GM19468 (cell line): ENCODE measurements around the gene MGP.

ENCODE experiments used
- ATAC-seq: cut with Tn5 transposase; IDR thresholded peaks from one replicate; pipeline ENCODE4 v1.9.1; 2021; ENCODE audit warnings: mild to moderate bottlenecking, moderate library complexity, moderate number of reproducible peaks; ENCODE audit not compliant: unreplicated experiment; ENCODE audit errors: extremely low read depth

MGP gene

GRCh38 chr12:14871247-14871646 lies 14.4 kb downstream of the MGP start:
- no peak for ATAC-seq

- ATAC-seq: no peak
These were observed 16.6 kb downstream of the MGP start for GRCh38 chr12:14868916-14869506.

GRCh38 chr12:14860490-14860889 lies 25.2 kb downstream of the MGP start:
- no peak for ATAC-seq

GRCh38 chr12:14858513-14858912 lies 27.1 kb downstream of the MGP start:
- no peak for ATAC-seq

GRCh38 chr12:14854586-14855183 lies 31.0 kb downstream of the MGP start:
- no peak for ATAC-seq

- no peak for ATAC-seq
These were observed 31.7 kb downstream of the MGP start for GRCh38 chr12:14853961-14854360.

- no peak for ATAC-seq
These were observed 32.8 kb downstream of the MGP start for GRCh38 chr12:14852880-14853279.

DNA sequence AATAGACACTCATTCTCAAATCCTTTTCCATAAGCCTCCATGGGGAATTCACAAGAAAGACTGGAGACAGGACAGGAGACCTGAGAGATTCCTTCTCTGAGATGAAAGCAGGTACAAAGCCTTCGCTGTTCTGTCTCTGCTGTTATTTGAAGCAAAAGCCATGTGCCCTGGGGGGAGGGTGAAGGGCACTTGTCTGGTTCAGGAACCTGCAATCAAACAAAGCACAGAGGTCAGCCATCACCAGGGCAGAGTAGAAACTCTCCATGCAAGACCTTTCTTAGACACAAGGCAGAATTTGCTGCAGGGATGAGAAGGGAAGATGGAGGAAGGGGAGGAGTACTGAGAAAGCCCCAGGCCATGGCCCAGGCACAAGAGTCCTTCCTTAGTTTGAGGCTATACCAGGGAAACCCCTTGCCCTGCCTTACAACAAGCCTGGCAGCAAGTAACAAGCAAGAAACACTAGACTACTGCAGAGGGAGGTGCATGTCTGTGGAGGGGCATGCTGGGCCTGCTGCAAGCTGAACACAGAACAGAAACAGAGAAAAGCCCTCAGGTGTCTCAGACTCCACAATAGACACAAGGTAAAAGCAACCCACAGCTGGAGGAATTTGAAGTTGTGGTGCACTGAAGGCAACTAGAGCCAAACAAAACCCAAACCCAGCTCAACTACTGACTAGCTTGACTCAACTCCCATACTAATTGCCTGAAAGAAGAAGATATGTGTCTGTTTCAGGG lies 34.6 kb downstream of the MGP start:
- ATAC-seq: no peak

GRCh38 chr12:14849661-14850060 lies 36.0 kb downstream of the MGP start:
- ATAC-seq: no peak

- no peak for ATAC-seq
These were observed 38.6 kb downstream of the MGP start for GRCh38 chr12:14846876-14847580.

GRCh38 chr12:14846042-14846587 lies 39.5 kb downstream of the MGP start:
- no peak for ATAC-seq

GRCh38 chr12:14845350-14845750 lies 40.3 kb downstream of the MGP start:
- ATAC-seq: no peak

DNA sequence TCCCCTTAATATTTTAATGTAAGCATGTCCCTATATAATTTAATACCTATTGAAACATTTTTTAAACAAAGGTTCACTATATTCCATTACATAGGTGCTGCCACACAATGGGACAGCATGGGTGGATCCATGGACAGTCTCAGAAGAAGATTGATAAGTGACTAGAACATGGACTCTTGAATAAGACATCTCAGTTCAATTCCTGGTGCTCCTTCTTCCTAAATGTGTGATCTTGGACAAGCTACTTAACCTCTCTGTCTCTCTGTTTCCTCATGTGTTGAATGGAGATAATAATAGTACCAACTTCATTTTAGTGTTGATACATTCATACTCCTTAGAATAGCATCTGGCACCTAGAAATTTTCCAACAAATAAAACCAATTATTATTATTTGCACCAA lies 41.3 kb downstream of the MGP start:
- no peak for ATAC-seq

DNA sequence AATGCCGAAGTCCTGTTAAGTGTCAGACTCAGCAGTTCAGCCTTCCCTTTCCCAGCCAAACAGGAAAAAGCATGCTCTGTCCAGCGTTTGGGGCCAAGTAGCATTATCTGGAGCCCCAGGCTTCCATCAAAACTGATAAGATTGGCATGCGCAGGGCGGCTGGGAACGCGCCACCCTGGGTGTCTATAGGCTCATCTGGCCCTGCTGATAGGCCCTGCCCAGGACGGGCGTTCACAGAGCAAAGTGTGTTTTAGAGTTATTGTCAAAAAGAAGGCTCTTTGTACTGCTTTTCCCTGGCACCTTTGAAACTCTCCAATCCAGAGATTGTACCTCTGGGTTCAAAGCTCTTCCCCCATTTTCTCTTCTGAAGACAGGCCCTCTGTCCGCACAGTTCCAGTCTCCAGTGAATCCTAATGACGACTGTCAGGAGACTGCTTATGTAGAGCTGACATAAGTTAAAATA lies 42.2 kb downstream of the MGP start, which contains the start of gene ART4:
TSS of gene ART4 (minus strand) at position 102 of the 463 bp plus-strand sequence. CDS start 413 bp downstream, outside the sequence.
- ATAC-seq: no peak

DNA sequence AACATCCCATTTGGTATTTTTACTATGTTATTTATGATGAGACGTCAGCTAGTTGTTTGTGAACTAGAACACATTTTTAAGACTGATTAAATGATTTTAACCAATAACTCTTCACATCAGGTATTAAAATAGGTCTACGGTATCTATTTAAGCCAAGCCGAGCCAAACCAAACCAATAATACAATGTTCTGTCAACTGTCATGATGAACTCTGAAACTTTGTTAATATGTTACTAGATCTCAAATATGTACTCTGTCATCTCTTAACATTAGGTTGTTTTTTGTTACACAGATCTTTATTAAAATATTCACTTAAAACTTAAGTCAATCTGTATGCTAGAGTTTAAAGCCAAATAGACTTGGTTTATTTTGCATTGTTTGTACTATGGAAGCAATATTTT lies 43.3 kb downstream of the MGP start:
- ATAC-seq: no peak

GRCh38 chr12:14841761-14842160 lies 43.9 kb downstream of the MGP start:
- ATAC-seq: no peak

GRCh38 chr12:14840616-14841015 lies 45.0 kb downstream of the MGP start:
- ATAC-seq: no peak

DNA sequence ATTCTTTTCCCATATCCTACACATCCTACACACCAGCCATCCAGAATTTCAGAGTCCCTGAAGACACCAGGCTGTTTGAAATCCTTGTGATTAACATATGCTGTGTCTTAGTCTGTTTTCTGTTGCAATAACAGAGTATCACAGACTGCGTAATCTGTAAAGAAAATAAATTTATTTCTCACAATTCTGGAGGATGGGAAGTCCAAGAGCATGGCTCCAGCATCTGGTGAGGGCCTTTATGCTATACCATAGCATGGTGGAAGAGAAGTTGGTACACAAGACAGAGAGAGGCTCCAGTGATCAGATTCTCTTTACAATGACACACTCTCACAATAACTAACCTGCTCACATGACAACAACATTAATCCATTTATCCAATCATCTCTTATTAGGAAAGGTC lies 46.4 kb downstream of the MGP start:
- ATAC-seq: no peak

- ATAC-seq: no peak
These were observed 49.1 kb downstream of the MGP start for GRCh38 chr12:14836336-14837210.

GRCh38 chr12:14834509-14834908 lies 51.1 kb downstream of the MGP start:
- no peak for ATAC-seq
